ENCODE data around the gene PROCA1. TPM values are rescaled to one million over a fixed set of nuclear protein-coding genes. Genes with fewer than 3 reads are reported as not detected.

The PROCA1 gene
- total and polyA plus RNA-seq, 9 of the 15 experiments (the other 6 are each of a cell fraction or from before 2014, with no cell fraction given): 0.78 to 16.2 (median 5.6) TPM

DNA sequence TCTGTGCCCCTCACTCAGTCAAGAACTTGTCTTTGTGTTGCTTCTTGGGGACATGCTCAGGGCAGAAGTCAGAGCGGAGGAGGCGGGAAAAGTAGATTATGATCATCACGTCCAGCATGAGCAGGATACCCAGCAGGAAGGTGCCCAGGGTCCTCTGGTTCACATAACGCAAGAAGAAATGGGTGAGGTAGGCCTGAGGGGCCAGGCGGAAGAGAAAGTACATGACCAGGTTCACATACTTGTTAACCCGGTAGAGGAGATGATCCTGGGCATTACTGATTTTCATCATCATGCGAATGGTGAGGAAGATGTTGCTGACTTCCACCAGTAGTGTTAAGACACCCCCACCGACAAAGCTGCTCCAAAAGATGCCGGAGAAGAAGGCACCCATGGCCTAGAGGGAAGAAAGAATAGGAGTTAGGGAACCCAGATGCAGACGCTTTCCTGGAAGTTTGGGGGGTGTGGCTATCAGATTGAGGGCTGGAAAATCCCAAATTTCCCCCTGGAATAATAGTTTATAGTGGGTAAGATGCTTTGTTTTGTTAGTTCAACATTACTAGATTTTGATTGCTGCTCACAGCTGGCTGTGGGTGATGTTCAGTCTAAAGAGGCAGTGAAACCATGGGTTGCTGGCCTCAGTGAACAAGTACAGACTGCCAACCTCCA is 12.9 kb upstream of the PROCA1 start (continued):
- TF ChIP-seq, protein P1, sequence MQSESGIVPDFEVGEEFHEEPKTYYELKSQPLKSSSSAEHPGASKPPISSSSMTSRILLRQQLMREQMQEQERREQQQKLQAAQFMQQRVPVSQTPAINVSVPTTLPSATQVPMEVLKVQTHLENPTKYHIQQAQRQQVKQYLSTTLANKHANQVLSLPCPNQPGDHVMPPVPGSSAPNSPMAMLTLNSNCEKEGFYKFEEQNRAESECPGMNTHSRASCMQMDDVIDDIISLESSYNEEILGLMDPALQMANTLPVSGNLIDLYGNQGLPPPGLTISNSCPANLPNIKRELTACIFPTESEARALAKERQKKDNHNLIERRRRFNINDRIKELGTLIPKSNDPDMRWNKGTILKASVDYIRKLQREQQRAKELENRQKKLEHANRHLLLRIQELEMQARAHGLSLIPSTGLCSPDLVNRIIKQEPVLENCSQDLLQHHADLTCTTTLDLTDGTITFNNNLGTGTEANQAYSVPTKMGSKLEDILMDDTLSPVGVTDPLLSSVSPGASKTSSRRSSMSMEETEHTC (IDR thresholded peaks at IDR 0.05): no peak
- TF ChIP-seq NR3C1 (CRISPR knock-in tag; IDR thresholded peaks at IDR 0.05) (no peak), KAT2B (IDR thresholded peaks at IDR 0.05; ENCODE audit: low read depth, low read length) (no peak), GABPB2 (CRISPR knock-in tag; conservative IDR thresholded peaks at IDR 0.05) (no peak), SIX5 (IDR thresholded peaks at IDR 0.05; ENCODE audit: borderline replicate concordance in 1 of 2, insufficient read depth in 1 of 2, low read depth in 1 of 2, low read length in 2 of 2) (no peak), GABPB1 (CRISPR knock-in tag; IDR thresholded peaks at IDR 0.05) (no peak), EGR1 (conservative IDR thresholded peaks at IDR 0.05) (no peak), NONO (IDR thresholded peaks at IDR 0.05; ENCODE audit: low read depth in 2 of 2, low read length in 1 of 2) (no peak), SRSF1 (IDR thresholded peaks at IDR 0.05; ENCODE audit: low read depth, low read length) (no peak), FOXA1 (IDR thresholded peaks at IDR 0.05; ENCODE audit: borderline replicate concordance) (no peak), KAT7 (CRISPR knock-in tag; IDR thresholded peaks at IDR 0.05; ENCODE audit: borderline replicate concordance) (no peak), MTF1 (CRISPR knock-in tag; IDR thresholded peaks at IDR 0.05; ENCODE audit: borderline replicate concordance) (no peak), CREM (IDR thresholded peaks at IDR 0.05; ENCODE audit: low read depth) (no peak), SNIP1 (IDR thresholded peaks at IDR 0.05; ENCODE audit: low read depth) (no peak)
- TF ChIP-seq, protein P2, sequence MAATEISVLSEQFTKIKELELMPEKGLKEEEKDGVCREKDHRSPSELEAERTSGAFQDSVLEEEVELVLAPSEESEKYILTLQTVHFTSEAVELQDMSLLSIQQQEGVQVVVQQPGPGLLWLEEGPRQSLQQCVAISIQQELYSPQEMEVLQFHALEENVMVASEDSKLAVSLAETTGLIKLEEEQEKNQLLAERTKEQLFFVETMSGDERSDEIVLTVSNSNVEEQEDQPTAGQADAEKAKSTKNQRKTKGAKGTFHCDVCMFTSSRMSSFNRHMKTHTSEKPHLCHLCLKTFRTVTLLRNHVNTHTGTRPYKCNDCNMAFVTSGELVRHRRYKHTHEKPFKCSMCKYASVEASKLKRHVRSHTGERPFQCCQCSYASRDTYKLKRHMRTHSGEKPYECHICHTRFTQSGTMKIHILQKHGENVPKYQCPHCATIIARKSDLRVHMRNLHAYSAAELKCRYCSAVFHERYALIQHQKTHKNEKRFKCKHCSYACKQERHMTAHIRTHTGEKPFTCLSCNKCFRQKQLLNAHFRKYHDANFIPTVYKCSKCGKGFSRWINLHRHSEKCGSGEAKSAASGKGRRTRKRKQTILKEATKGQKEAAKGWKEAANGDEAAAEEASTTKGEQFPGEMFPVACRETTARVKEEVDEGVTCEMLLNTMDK (IDR thresholded peaks at IDR 0.05; ENCODE audit: borderline replicate concordance, insufficient read depth, low read depth, low read length, poor library complexity, severe bottlenecking): no peak
- TF ChIP-seq, protein P3, sequence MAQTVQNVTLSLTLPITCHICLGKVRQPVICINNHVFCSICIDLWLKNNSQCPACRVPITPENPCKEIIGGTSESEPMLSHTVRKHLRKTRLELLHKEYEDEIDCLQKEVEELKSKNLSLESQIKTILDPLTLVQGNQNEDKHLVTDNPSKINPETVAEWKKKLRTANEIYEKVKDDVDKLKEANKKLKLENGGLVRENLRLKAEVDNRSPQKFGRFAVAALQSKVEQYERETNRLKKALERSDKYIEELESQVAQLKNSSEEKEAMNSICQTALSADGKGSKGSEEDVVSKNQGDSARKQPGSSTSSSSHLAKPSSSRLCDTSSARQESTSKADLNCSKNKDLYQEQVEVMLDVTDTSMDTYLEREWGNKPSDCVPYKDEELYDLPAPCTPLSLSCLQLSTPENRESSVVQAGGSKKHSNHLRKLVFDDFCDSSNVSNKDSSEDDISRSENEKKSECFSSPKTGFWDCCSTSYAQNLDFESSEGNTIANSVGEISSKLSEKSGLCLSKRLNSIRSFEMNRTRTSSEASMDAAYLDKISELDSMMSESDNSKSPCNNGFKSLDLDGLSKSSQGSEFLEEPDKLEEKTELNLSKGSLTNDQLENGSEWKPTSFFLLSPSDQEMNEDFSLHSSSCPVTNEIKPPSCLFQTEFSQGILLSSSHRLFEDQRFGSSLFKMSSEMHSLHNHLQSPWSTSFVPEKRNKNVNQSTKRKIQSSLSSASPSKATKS (CRISPR knock-in tag; IDR thresholded peaks at IDR 0.05): peak; percentile 35; the same call in 1 of the 2 replicates
- TF ChIP-seq, protein P4, sequence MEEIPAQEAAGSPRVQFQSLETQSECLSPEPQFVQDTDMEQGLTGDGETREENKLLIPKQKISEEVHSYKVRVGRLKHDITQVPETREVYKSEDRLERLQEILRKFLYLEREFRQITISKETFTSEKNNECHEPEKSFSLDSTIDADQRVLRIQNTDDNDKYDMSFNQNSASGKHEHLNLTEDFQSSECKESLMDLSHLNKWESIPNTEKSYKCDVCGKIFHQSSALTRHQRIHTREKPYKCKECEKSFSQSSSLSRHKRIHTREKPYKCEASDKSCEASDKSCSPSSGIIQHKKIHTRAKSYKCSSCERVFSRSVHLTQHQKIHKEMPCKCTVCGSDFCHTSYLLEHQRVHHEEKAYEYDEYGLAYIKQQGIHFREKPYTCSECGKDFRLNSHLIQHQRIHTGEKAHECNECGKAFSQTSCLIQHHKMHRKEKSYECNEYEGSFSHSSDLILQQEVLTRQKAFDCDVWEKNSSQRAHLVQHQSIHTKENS (CRISPR knock-in tag; IDR thresholded peaks at IDR 0.05): no peak
- TF ChIP-seq, protein P5, sequence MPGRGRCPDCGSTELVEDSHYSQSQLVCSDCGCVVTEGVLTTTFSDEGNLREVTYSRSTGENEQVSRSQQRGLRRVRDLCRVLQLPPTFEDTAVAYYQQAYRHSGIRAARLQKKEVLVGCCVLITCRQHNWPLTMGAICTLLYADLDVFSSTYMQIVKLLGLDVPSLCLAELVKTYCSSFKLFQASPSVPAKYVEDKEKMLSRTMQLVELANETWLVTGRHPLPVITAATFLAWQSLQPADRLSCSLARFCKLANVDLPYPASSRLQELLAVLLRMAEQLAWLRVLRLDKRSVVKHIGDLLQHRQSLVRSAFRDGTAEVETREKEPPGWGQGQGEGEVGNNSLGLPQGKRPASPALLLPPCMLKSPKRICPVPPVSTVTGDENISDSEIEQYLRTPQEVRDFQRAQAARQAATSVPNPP (IDR thresholded peaks at IDR 0.05; ENCODE audit: borderline replicate concordance, insufficient read depth, insufficient read length): no peak
